Vagina (tissue), 2 donors: ENCODE results near the gene ROBO4.

Source experiments
- CTCF ChIP-seq, 3 experiments: fragments of 450-650 bp in 2 of 3; fragments of 200-600 bp in 1 of 3; sonication (generic) in 1 of 3; IDR thresholded peaks; one replicate each; pipeline ENCODE4 v1.5.1; 2017 to 2019; ENCODE audit warnings: antibody characterized with exemption in 3 of 3, mild to moderate bottlenecking in 2 of 3, moderate library complexity in 2 of 3
- POLR2A ChIP-seq, 2 donors: fragments of 450-650 bp; IDR thresholded peaks; one replicate each; pipeline ENCODE4 v1.6.1; 2017; ENCODE audit warnings: antibody characterized with exemption in 2 of 2, mild to moderate bottlenecking in 2 of 2, moderate library complexity in 2 of 2
- POLR2AphosphoS5 ChIP-seq, 2 donors: sonication (generic); formaldehyde crosslinking; IDR thresholded peaks; one replicate each; pipeline ENCODE4 v1.9.0; 2017; ENCODE audit warnings: antibody characterized with exemption in 2 of 2, mild to moderate bottlenecking in 2 of 2, low read depth in 1 of 2; ENCODE audit not compliant: insufficient read depth in 1 of 2

- TF ChIP-seq POLR2A (IDR thresholded peaks at IDR 0.05), result no peak
- no peak for TF ChIP-seq POLR2AphosphoS5 (IDR thresholded peaks at IDR 0.05; ENCODE audit: insufficient read depth in 1 of 2, low read depth in 1 of 2)
- no peak for TF ChIP-seq CTCF (IDR thresholded peaks at IDR 0.05)
These were observed 27.7 kb downstream of the ROBO4 start for GRCh38 chr11:124869856-124870387.
